Measurements from ENCODE around the gene USP32. TPM values are rescaled to one million over a fixed set of nuclear protein-coding genes. Genes with fewer than 3 reads are reported as not detected.

Gene USP32
- 48.8 and 56.9 TPM in 2 replicates for total RNA-seq
- total RNA-seq (2013): 40.8 TPM
- 7.7 and 12.3 TPM in 2 replicates for polyA plus RNA-seq
- 22.1 and 39.0 TPM in 2 replicates for polyA minus RNA-seq

- H3K79me2 ChIP-seq (ENCODE audit: control insufficient read depth, insufficient read depth, low read length): peaks cover 45% of the 10 kb centered on the region
- WGBS (ENCODE audit: insufficient coverage): under 1% methylated on average over 62 of the region's 68 CpGs
- peak within 1 kb of the TSS; percentile 96 for H3K4me3 Mint-ChIP-seq
Observed at GRCh38 chr17:60392042-60392844, at the start of gene USP32. USP32 (minus strand) TSS chr17:60392133; CDS start chr17:60391939, 194 bp downstream.

More at GRCh38 chr17:60392042-60392844, at the start of gene USP32:
- DNase-seq (peak; percentile 98), ATAC-seq (ENCODE audit: low read depth) (peak; percentile 88)
- H3K4me1 ChIP-seq (ENCODE audit: control insufficient read depth in 2 of 2, insufficient read depth in 2 of 2, low read length in 2 of 2): peaks cover 43 to 44% of the 10 kb centered on the region in 2 donors
- ChIA-PET CTCF (interaction anchor here (1.2 to 1.4 kb wide), 3 partner anchors 9 to 30 kb away, joined by 4 to 8 read pairs (median 5); partner anchors contain the start of gene CHCT1), POLR2A (interaction anchor here (0.6 to 1.4 kb wide), 8 partner anchors 10 to 500 kb away, joined by 3 to 6 read pairs (median 3); partner anchors contain the start of genes BCAS3, HEATR6 and PPM1D)
- H2AFZ ChIP-seq (ENCODE audit: insufficient read depth, low read depth, low read length, poor library complexity, severe bottlenecking): peak within 1 kb of the TSS; percentile 97
- no peaks in the 10 kb centered on the region for H3K9me3 ChIP-seq (ENCODE audit: control extremely low read depth in 1 of 3, control insufficient read depth in 2 of 3, insufficient read depth in 1 of 3, low read length in 2 of 3)
- Mint-ChIP-seq H3K4me1 (peaks cover 67% of the 10 kb centered on the region), H3K27me3 (no peaks in the 10 kb centered on the region), H3K9me3 (ENCODE audit: insufficient read depth) (no peaks in the 10 kb centered on the region), H3K27ac (peak within 1 kb of the TSS; percentile 97)
- H3K4me3 ChIP-seq (ENCODE audit: control extremely low read depth in 1 of 5, extremely low read depth in 1 of 5, insufficient read depth in 1 of 5, low read depth in 2 of 5, low read length in 4 of 5): peak within 1 kb of the TSS; percentile 71 to 95 (median 87)
- peak within 1 kb of the TSS; percentile 92 for H3K4me2 ChIP-seq (replicated peaks; ENCODE audit: low read depth, low read length, poor library complexity, severe bottlenecking)
- H4K20me1 ChIP-seq (ENCODE audit: control insufficient read depth, insufficient read depth, low read length, poor library complexity, severe bottlenecking): no peaks in the 10 kb centered on the region
- peak within 1 kb of the TSS; percentile 92 to 96 for H3K27ac ChIP-seq (ENCODE audit: low read length in 2 of 2)
- no peaks in the 10 kb centered on the region for H3K36me3 ChIP-seq (replicated peaks in 1 of 2; ENCODE audit: control extremely low read depth in 1 of 2, control insufficient read depth in 1 of 2, extremely low read depth in 1 of 2, insufficient read depth in 2 of 2, low read length in 1 of 2)
- TF ChIP-seq EZH2 (IDR thresholded peaks at IDR 0.05; ENCODE audit: borderline replicate concordance, insufficient read depth, low read depth, low read length, poor library complexity, severe bottlenecking): no peak
- no peak for TF ChIP-seq CTCF (IDR thresholded peaks at IDR 0.05)
- intact Hi-C loops (cut with micrococcal nuclease): loop anchor here (1.0 to 5.0 kb wide), 5 partner anchors 29 to 500 kb away; partner anchors contain the start of genes HEATR6, PPM1D, RPS6KB1 and TUBD1
- H3K27me3 ChIP-seq (replicated peaks in 1 of 4; ENCODE audit: control extremely low read depth in 1 of 4, control insufficient read depth in 3 of 4, insufficient read depth in 4 of 4, low read length in 3 of 4): no peaks in the 10 kb centered on the region
- H3K9ac ChIP-seq (ENCODE audit: low read length): peak within 1 kb of the TSS; percentile 93

All from B cell (primary cell).